OCI-LY7 (cell line): ENCODE measurements around the gene RIMS3. TPM values are rescaled to one million over a fixed set of nuclear protein-coding genes. Genes with fewer than 3 reads are reported as not detected.

Experiments used
- BruUV-seq: library from RNA; stranded (reverse); fragments of 400-500 nt; replicated peaks from 2 replicates; lab custom pipeline; 2021; lab: Mats Ljungman, UMichigan
- CTCF ChIA-PET: fragments of 300-600 bp; sonication (Branson Sonifier 250); formaldehyde crosslinking; loops from one replicate; lab custom pipeline; 2022; ENCODE audit warnings: antibody characterized with exemption; ENCODE audit not compliant: unreplicated experiment; lab: Charles Lee
- POLR2A ChIA-PET: fragments of 300-600 bp; sonication (Branson Sonifier 250); formaldehyde crosslinking; loops from one replicate; lab custom pipeline; 2022; ENCODE audit warnings: antibody characterized with exemption; lab: Charles Lee
- DNase-seq: peaks from one replicate; pipeline ENCODE4 v3.0.0-alpha.2; 2015; ENCODE audit warnings: low spot score
- H2AFZ ChIP-seq: fragments of 200-600 bp; sonication (generic), shearing (Covaris generic); 2 replicates; pipeline ENCODE4 v1.6.1; 2014; ENCODE audit warnings: mild to moderate bottlenecking, antibody characterized with exemption, low read length, moderate library complexity
- H3K27ac ChIP-seq: fragments of 200-600 bp; sonication (generic); 2 replicates; pipeline ENCODE4 v1.5.1; 2014; ENCODE audit warnings: mixed run types, low read depth, mild to moderate bottlenecking, moderate library complexity, low read length, inconsistent platforms; ENCODE audit not compliant: poor library complexity, severe bottlenecking
- H3K36me3 ChIP-seq: fragments of 200-600 bp; sonication (generic); 2 replicates; pipeline ENCODE4 v1.6.1; 2014; ENCODE audit warnings: mild to moderate bottlenecking, antibody characterized with exemption, low read length, moderate library complexity, mixed read lengths; ENCODE audit not compliant: insufficient read depth
- H3K4me1 ChIP-seq: fragments of 200-600 bp; sonication (generic); 2 replicates; pipeline ENCODE4 v1.5.1; 2014; ENCODE audit warnings: mild to moderate bottlenecking, low read length; ENCODE audit not compliant: insufficient read depth, poor library complexity, severe bottlenecking
- H3K4me2 ChIP-seq: fragments of 200-600 bp; sonication (generic); 2 replicates; pipeline ENCODE4 v1.6.1; 2014; ENCODE audit warnings: mild to moderate bottlenecking, low read length
- H3K4me3 ChIP-seq: fragments of 200-600 bp; sonication (generic); 2 replicates; pipeline ENCODE4 v1.5.1; 2014; ENCODE audit warnings: mild to moderate bottlenecking, low read depth, low read length; ENCODE audit not compliant: poor library complexity, severe bottlenecking
- H3K79me2 ChIP-seq: fragments of 200-600 bp; sonication (generic); 2 replicates; pipeline ENCODE4 v1.6.1; 2016; ENCODE audit warnings: low read depth, mild to moderate bottlenecking, low read length, moderate library complexity, mixed read lengths; ENCODE audit not compliant: insufficient read depth
- H3K9me2 ChIP-seq: fragments of 200-600 bp; sonication (generic); 2 replicates; pipeline ENCODE4 v1.6.1; 2016; ENCODE audit warnings: mild to moderate bottlenecking, low read length, mixed read lengths; ENCODE audit not compliant: insufficient read depth
- H3K9me3 ChIP-seq: fragments of 200-600 bp; sonication (generic); 2 replicates; pipeline ENCODE4 v1.6.1; 2014; ENCODE audit warnings: mild to moderate bottlenecking, mixed run types, low read length, mixed read lengths
- H4K20me1 ChIP-seq: fragments of 200-600 bp; sonication (generic); 2 replicates; pipeline ENCODE4 v1.6.1; 2014; ENCODE audit warnings: mild to moderate bottlenecking, antibody characterized with exemption, low read length, moderate library complexity, mixed read lengths; ENCODE audit not compliant: insufficient read depth
- CTCF ChIP-seq: fragments of 200-600 bp; sonication (generic); conservative IDR thresholded peaks from 2 replicates; pipeline ENCODE4 v1.5.1; 2014; ENCODE audit warnings: mild to moderate bottlenecking, antibody characterized with exemption, low read length, moderate library complexity, mixed read lengths
- EZH2phosphoT487 ChIP-seq: fragments of 200-600 bp; sonication (generic); IDR thresholded peaks from 2 replicates; pipeline ENCODE4 v1.6.1; 2018; ENCODE audit warnings: low read depth, borderline replicate concordance, mild to moderate bottlenecking, mixed run types, antibody characterized with exemption, low read length, moderate library complexity, mixed read lengths
- intact Hi-C: fragments of 100-400 bp; cut with micrococcal nuclease; formaldehyde crosslinking; loops from one replicate; pipeline ENCODE4 v1.10.0; 2022; ENCODE audit not compliant: unreplicated experiment
- total RNA-seq, 2 experiments: library from RNA; depleted of rRNA in 1 of 2; stranded (reverse); fragments of >200 nt in 1 of 2; shearing (Covaris generic) in 1 of 2; gene quantifications; 2 replicates each; pipeline ENCODE4 v1.2.3, GENCODE V29; 2014 to 2022

RIMS3 gene
- total RNA-seq, 2 experiments from 2014 or later, result 80.3 to 89.3 TPM

GRCh38 chr1:40627987-40628902 lies 37.2 kb downstream of the RIMS3 start:
- intact Hi-C loops, result no loop called here
- H4K20me1 ChIP-seq, result no peaks in the 10 kb centered on the region
- no peak overlapping the region for H2AFZ ChIP-seq
- no peak for DNase-seq
- H3K4me3 ChIP-seq, result no peak overlapping the region
- ChIA-PET CTCF (no interaction called here), POLR2A (interaction anchor here (0.7 to 0.9 kb wide), 2 partner anchors 22 to 35 kb away, joined by 3 to 4 read pairs; no protein-coding TSS in a partner anchor)
- no peaks in the 10 kb centered on the region for H3K79me2 ChIP-seq
- no peaks in the 10 kb centered on the region for H3K4me1 ChIP-seq
- H3K36me3 ChIP-seq, result peaks cover 46% of the 10 kb centered on the region
- no peak overlapping the region for H3K4me2 ChIP-seq
- H3K27ac ChIP-seq, result no peak overlapping the region
- TF ChIP-seq CTCF (no peak), EZH2phosphoT487 (no peak)
- no peaks in the 10 kb centered on the region for H3K9me3 ChIP-seq
- BruUV-seq, result no TSS peak
- no peaks in the 10 kb centered on the region for H3K9me2 ChIP-seq

- intact Hi-C loops, result no loop called here
- Histone ChIP-seq H3K36me3 (peaks cover 38% of the 10 kb centered on the region), H3K27ac (no peak overlapping the region), H3K4me2 (no peak overlapping the region), H4K20me1 (no peaks in the 10 kb centered on the region), H3K4me1 (no peaks in the 10 kb centered on the region), H3K4me3 (no peak overlapping the region), H3K79me2 (no peaks in the 10 kb centered on the region), H2AFZ (no peak overlapping the region), H3K9me3 (no peaks in the 10 kb centered on the region), H3K9me2 (no peaks in the 10 kb centered on the region)
- no TSS peak for BruUV-seq
- TF ChIP-seq EZH2phosphoT487 (no peak), CTCF (no peak)
- CTCF ChIA-PET, result no interaction called here
- POLR2A ChIA-PET, result interaction anchor here (1.0 kb wide), 1 partner anchor 65 kb away, joined by 3 read pairs; no protein-coding TSS in a partner anchor
- no peak for DNase-seq
Observed at GRCh38 chr1:40626383-40626770, 39.1 kb downstream of the RIMS3 start.
